OCI-LY7 (cell line): ENCODE data around the gene TMEM151B. TPM values are rescaled to one million over a fixed set of nuclear protein-coding genes. Genes with fewer than 3 reads are reported as not detected.

Source experiments
- BruUV-seq: library from RNA; stranded (reverse); fragments of 400-500 nt; replicated peaks from 2 replicates; lab custom pipeline; 2021; lab: Mats Ljungman, UMichigan
- CTCF ChIA-PET: fragments of 300-600 bp; sonication (Branson Sonifier 250); formaldehyde crosslinking; loops from one replicate; lab custom pipeline; 2022; ENCODE audit warnings: antibody characterized with exemption; ENCODE audit not compliant: unreplicated experiment; lab: Charles Lee
- POLR2A ChIA-PET: fragments of 300-600 bp; sonication (Branson Sonifier 250); formaldehyde crosslinking; loops from one replicate; lab custom pipeline; 2022; ENCODE audit warnings: antibody characterized with exemption; lab: Charles Lee
- DNase-seq: peaks from one replicate; pipeline ENCODE4 v3.0.0-alpha.2; 2015; ENCODE audit warnings: low spot score
- H2AFZ ChIP-seq: fragments of 200-600 bp; sonication (generic), shearing (Covaris generic); 2 replicates; pipeline ENCODE4 v1.6.1; 2014; ENCODE audit warnings: mild to moderate bottlenecking, antibody characterized with exemption, low read length, moderate library complexity
- H3K27ac ChIP-seq: fragments of 200-600 bp; sonication (generic); 2 replicates; pipeline ENCODE4 v1.5.1; 2014; ENCODE audit warnings: mixed run types, low read depth, mild to moderate bottlenecking, moderate library complexity, low read length, inconsistent platforms; ENCODE audit not compliant: poor library complexity, severe bottlenecking
- H3K36me3 ChIP-seq: fragments of 200-600 bp; sonication (generic); 2 replicates; pipeline ENCODE4 v1.6.1; 2014; ENCODE audit warnings: mild to moderate bottlenecking, antibody characterized with exemption, low read length, moderate library complexity, mixed read lengths; ENCODE audit not compliant: insufficient read depth
- H3K4me1 ChIP-seq: fragments of 200-600 bp; sonication (generic); 2 replicates; pipeline ENCODE4 v1.5.1; 2014; ENCODE audit warnings: mild to moderate bottlenecking, low read length; ENCODE audit not compliant: insufficient read depth, poor library complexity, severe bottlenecking
- H3K4me2 ChIP-seq: fragments of 200-600 bp; sonication (generic); 2 replicates; pipeline ENCODE4 v1.6.1; 2014; ENCODE audit warnings: mild to moderate bottlenecking, low read length
- H3K4me3 ChIP-seq: fragments of 200-600 bp; sonication (generic); 2 replicates; pipeline ENCODE4 v1.5.1; 2014; ENCODE audit warnings: mild to moderate bottlenecking, low read depth, low read length; ENCODE audit not compliant: poor library complexity, severe bottlenecking
- H3K79me2 ChIP-seq: fragments of 200-600 bp; sonication (generic); 2 replicates; pipeline ENCODE4 v1.6.1; 2016; ENCODE audit warnings: low read depth, mild to moderate bottlenecking, low read length, moderate library complexity, mixed read lengths; ENCODE audit not compliant: insufficient read depth
- H3K9me2 ChIP-seq: fragments of 200-600 bp; sonication (generic); 2 replicates; pipeline ENCODE4 v1.6.1; 2016; ENCODE audit warnings: mild to moderate bottlenecking, low read length, mixed read lengths; ENCODE audit not compliant: insufficient read depth
- H3K9me3 ChIP-seq: fragments of 200-600 bp; sonication (generic); 2 replicates; pipeline ENCODE4 v1.6.1; 2014; ENCODE audit warnings: mild to moderate bottlenecking, mixed run types, low read length, mixed read lengths
- H4K20me1 ChIP-seq: fragments of 200-600 bp; sonication (generic); 2 replicates; pipeline ENCODE4 v1.6.1; 2014; ENCODE audit warnings: mild to moderate bottlenecking, antibody characterized with exemption, low read length, moderate library complexity, mixed read lengths; ENCODE audit not compliant: insufficient read depth
- EZH2phosphoT487 ChIP-seq: fragments of 200-600 bp; sonication (generic); IDR thresholded peaks from 2 replicates; pipeline ENCODE4 v1.6.1; 2018; ENCODE audit warnings: low read depth, borderline replicate concordance, mild to moderate bottlenecking, mixed run types, antibody characterized with exemption, low read length, moderate library complexity, mixed read lengths
- intact Hi-C: fragments of 100-400 bp; cut with micrococcal nuclease; formaldehyde crosslinking; loops from one replicate; pipeline ENCODE4 v1.10.0; 2022; ENCODE audit not compliant: unreplicated experiment
- total RNA-seq, 2 experiments: library from RNA; depleted of rRNA in 1 of 2; stranded (reverse); fragments of >200 nt in 1 of 2; shearing (Covaris generic) in 1 of 2; gene quantifications; 2 replicates each; pipeline ENCODE4 v1.2.3, GENCODE V29; 2014 to 2022
- TF ChIP-seq, protein P1 (sequence below): fragments of 200-600 bp; sonication (generic); conservative IDR thresholded peaks from 2 replicates; pipeline ENCODE4 v1.5.1; 2014; ENCODE audit warnings: mild to moderate bottlenecking, antibody characterized with exemption, low read length, moderate library complexity, mixed read lengths

TMEM151B gene
- total RNA-seq, 2 experiments from 2014 or later, result 0.15 TPM; not detected in 1

DNA sequence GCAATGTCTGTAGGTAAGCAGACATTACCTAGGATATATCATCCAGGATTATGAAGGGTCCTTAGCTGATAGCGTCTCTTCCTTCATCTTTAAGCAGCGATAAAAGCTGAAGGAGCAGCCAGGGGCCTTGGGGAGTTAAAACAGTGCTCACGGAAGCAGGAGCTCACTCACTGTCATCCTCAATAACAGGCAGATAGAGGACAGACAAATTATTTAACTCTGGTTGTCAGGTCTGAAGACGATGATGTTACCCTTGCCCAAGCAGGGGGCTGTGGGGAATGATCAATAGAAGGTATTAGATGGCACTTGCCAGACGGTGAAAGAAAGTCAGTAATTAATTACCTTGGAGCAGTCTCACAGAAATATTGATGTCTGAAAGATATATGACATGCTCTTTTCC lies 59.6 kb downstream of the TMEM151B start:
- Histone ChIP-seq H3K79me2 (no peaks in the 10 kb centered on the region), H3K27ac (no peak overlapping the region), H3K4me3 (no peak overlapping the region), H4K20me1 (no peaks in the 10 kb centered on the region), H3K4me2 (no peak overlapping the region), H3K9me3 (no peaks in the 10 kb centered on the region), H3K36me3 (no peaks in the 10 kb centered on the region), H3K9me2 (no peaks in the 10 kb centered on the region), H2AFZ (no peak overlapping the region), H3K4me1 (no peaks in the 10 kb centered on the region)
- TF ChIP-seq, protein P1, sequence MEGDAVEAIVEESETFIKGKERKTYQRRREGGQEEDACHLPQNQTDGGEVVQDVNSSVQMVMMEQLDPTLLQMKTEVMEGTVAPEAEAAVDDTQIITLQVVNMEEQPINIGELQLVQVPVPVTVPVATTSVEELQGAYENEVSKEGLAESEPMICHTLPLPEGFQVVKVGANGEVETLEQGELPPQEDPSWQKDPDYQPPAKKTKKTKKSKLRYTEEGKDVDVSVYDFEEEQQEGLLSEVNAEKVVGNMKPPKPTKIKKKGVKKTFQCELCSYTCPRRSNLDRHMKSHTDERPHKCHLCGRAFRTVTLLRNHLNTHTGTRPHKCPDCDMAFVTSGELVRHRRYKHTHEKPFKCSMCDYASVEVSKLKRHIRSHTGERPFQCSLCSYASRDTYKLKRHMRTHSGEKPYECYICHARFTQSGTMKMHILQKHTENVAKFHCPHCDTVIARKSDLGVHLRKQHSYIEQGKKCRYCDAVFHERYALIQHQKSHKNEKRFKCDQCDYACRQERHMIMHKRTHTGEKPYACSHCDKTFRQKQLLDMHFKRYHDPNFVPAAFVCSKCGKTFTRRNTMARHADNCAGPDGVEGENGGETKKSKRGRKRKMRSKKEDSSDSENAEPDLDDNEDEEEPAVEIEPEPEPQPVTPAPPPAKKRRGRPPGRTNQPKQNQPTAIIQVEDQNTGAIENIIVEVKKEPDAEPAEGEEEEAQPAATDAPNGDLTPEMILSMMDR, result no peak
- no peak for TF ChIP-seq EZH2phosphoT487
- BruUV-seq, result no TSS peak
- intact Hi-C loops, result no loop called here
- no peak for DNase-seq
- ChIA-PET CTCF (no interaction called here), POLR2A (interaction anchor here (0.8 kb wide), 1 partner anchor 14 kb away, joined by 3 read pairs; no protein-coding TSS in a partner anchor)

DNA sequence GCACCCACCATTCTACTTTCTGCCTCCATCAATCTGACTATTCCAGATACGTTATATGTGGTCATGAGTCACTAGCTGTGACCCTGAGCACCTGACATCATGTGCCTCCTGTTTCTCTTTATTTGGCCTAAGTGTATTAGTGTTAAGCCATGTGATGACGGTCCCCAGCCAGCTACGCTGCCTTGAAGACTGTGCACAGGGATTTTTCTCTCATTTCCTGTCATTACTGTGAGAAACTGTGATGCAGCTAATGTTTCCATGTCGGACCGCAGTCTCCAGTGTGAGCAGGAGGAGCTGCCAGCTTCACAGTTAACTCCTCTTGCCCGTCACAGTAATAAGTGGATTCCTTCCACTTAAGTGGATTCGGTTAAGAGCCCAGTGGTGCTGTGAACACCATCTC lies 62.3 kb downstream of the TMEM151B start:
- DNase-seq, result no peak
- no peak overlapping the region for H3K4me2 ChIP-seq
- no peaks in the 10 kb centered on the region for H3K9me2 ChIP-seq
- CTCF ChIA-PET, result no interaction called here
- no peaks in the 10 kb centered on the region for H4K20me1 ChIP-seq
- no peak overlapping the region for H3K27ac ChIP-seq
- BruUV-seq, result no TSS peak
- POLR2A ChIA-PET, result interaction anchor here (1.0 to 1.1 kb wide), 2 partner anchors 11 to 23 kb away, joined by 3 to 6 read pairs; no protein-coding TSS in a partner anchor
- no peaks in the 10 kb centered on the region for H3K9me3 ChIP-seq
- no peak overlapping the region for H3K4me3 ChIP-seq
- intact Hi-C loops, result no loop called here
- H3K4me1 ChIP-seq, result no peaks in the 10 kb centered on the region
- TF ChIP-seq EZH2phosphoT487, result no peak
- TF ChIP-seq, protein P1, result no peak
- H3K36me3 ChIP-seq, result no peaks in the 10 kb centered on the region
- H2AFZ ChIP-seq, result no peak overlapping the region
- H3K79me2 ChIP-seq, result no peaks in the 10 kb centered on the region

DNA sequence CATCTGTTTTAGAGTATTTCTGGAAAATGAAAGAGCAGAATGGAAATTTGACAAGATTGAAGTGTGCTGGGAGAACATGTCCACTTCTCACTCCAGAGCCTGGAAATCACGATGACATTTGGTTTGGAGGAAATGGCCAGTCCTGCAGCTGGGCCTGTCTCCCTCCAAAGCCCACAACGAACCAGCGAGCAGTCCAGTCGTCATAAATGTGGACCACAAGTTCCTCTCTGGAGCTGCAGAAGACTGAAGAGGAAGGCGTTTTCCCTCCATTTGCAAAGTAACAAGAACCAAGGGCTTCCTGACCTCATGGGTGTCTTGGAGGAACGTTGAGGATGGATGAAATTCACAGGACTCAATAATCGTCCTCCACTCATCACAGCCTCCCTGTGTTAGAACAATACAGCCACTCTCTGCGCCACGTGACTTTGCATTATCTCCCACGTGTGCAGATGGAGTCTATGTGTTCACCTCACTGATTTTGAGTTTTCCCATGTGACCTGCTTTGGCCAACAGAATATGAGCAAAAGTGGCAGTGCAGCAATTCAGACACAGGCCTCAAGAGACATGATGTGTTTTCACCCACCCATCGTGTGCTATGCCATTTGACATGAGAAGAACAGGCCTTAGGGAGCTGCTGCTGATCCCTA lies 63.1 kb downstream of the TMEM151B start:
- DNase-seq, result no peak
- H2AFZ ChIP-seq, result no peak overlapping the region
- ChIA-PET POLR2A (interaction anchor here (1.0 kb wide), 1 partner anchor 24 kb away, joined by 3 read pairs; no protein-coding TSS in a partner anchor), CTCF (no interaction called here)
- no peaks in the 10 kb centered on the region for H3K36me3 ChIP-seq
- no peak overlapping the region for H3K4me2 ChIP-seq
- BruUV-seq, result no TSS peak
- intact Hi-C loops, result no loop called here
- no peak overlapping the region for H3K27ac ChIP-seq
- H4K20me1 ChIP-seq, result no peaks in the 10 kb centered on the region
- H3K9me2 ChIP-seq, result no peaks in the 10 kb centered on the region
- H3K9me3 ChIP-seq, result no peaks in the 10 kb centered on the region
- TF ChIP-seq, protein P1, result no peak
- TF ChIP-seq EZH2phosphoT487, result no peak
- H3K4me3 ChIP-seq, result no peak overlapping the region
- no peaks in the 10 kb centered on the region for H3K79me2 ChIP-seq
- no peaks in the 10 kb centered on the region for H3K4me1 ChIP-seq
